ENCODE data around the gene RER1.

DNA sequence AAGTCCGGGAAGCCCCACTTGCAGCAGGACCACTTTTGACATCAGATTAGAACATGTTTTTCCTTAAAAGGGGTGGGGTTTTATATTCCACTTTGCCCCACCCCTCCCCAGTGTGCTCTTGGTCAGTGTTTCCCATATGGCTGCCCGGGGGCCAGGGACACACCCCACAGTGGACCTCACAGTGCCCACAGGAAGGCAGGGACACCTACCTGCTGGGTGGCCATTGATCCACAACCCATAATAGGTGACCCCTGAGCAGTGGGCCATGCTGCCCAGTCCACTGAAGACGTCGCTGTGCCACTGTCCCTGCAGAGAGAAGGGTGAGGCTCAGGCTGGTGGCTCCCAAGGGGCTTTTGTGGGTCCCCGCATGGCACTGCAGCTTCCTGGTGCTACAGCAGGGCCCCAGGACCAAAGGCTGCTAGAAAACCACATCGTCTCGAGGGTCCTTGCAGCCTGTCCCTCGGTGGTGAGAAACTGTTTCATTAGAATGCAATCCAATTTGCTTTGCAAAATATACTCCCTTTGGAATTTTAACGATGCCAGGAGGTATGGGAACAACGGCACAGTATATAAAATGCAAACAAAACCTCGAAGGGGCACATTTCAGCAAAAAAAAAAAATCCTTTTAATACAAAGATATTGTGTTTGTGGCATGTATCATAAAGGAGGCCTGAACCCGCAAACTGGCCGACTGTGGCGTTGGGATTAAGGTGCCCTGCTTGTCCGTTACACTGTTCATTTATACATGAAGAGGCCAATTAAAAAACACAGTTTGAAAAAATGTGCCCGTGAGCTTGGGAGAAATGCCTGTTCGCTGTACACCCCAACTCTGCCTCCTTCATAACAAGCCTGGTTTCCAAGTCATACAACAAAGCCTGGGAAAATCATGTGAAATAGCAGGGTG is 17.1 kb upstream of the RER1 start:
- TF ChIP-seq CTCF (IDR thresholded peaks at IDR 0.05) (no peak), POLR2A (IDR thresholded peaks at IDR 0.05) (no peak), POLR2AphosphoS5 (IDR thresholded peaks at IDR 0.05; ENCODE audit: insufficient read depth in 1 of 2, low read depth in 1 of 2) (no peak)

All from vagina (tissue), 2 donors.